HL-60/S4 treated with phorbol 12-myristate 13-acetate at 8.2 ng/mL for 4 days and 3 days (cell line): ENCODE measurements around the gene PXYLP1.

ENCODE experiments used
- in situ Hi-C: fragments of 300-500 bp; cut with MboI; formaldehyde crosslinking; loops from 2 replicates; pipeline ENCODE4 v1.15.0; 2022; ENCODE audit warnings: low sequenced_read_pairs

Gene PXYLP1

DNA sequence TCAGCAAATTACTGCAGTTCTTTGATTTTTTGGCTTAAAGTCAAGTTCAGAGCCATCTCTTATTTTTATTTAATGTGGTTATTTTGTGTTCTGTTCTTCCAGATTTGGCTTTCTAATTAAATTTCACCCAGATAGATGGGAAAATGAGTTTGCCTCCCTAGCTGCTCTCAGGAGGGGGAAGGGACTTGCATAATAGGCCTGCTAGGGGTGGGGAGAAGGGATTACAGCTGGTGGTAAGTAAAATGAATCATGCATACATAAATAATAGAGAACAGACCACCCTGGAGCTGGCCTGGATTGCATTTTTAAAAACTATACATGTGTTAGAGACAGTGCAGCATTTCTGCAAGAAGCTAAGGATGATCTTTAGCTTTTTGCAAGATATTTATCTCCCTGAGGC lies 3.9 kb upstream of the PXYLP1 start:
- in situ Hi-C loops: no loop called here

DNA sequence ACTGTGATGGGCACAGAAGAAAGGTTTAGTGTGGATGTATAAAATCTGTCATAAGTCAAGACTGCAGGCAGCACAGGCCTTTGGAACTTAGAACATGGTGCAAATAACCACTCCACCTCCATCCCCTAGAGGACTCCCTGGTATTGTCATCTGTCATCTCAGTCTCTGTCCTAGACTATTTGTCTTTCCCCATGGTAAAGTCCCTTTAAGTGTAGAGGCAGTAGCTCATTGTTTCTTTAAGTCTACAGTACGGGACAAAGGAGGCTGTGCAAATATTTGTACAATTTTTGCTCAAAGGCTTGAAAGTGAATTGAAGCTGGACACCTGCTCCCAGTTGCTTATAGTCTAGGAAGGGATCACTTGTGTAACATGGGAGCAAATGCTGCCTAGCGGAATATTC lies 3.2 kb upstream of the PXYLP1 start:
- in situ Hi-C loops: no loop called here

DNA sequence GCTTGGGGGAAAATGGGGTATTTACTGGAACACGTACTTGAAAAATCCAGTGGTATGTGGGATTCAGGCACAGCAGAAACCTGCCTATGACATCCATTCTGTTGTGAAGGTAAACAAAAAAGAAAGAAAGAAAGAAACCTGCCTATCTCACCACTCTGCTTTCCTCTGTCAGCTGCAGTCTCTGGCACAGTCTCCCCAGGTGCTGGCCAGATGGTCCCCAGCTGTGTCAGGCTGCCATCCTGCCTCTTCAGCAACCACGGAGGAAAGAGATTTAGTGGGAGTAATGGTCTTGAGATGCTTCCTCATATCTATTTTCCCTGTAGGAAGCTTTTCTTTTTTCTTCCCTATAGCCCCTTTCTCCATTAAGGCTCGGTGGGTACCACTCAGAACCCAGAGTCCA lies 2.5 kb upstream of the PXYLP1 start:
- in situ Hi-C loops: no loop called here

DNA sequence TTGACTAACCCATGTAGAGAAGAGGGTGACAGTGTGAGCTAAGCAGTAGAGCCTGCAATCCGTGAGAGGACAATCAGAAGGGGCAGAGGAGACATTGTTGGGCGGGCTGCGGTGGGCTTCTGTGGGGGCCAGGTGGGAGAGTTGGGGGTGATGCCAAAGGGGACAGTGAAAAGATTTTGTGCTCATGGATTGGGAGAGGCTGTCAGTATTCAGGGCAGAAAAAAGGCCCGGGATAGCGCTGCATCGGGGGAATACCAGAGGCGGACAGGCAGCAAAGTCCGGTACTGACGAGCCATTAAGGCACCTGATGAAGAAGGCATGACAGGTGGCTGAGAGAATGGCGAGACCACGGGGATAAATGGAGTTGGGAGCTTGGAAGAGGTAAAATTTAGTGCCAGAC lies 1.3 kb upstream of the PXYLP1 start:
- in situ Hi-C loops: no loop called here

DNA sequence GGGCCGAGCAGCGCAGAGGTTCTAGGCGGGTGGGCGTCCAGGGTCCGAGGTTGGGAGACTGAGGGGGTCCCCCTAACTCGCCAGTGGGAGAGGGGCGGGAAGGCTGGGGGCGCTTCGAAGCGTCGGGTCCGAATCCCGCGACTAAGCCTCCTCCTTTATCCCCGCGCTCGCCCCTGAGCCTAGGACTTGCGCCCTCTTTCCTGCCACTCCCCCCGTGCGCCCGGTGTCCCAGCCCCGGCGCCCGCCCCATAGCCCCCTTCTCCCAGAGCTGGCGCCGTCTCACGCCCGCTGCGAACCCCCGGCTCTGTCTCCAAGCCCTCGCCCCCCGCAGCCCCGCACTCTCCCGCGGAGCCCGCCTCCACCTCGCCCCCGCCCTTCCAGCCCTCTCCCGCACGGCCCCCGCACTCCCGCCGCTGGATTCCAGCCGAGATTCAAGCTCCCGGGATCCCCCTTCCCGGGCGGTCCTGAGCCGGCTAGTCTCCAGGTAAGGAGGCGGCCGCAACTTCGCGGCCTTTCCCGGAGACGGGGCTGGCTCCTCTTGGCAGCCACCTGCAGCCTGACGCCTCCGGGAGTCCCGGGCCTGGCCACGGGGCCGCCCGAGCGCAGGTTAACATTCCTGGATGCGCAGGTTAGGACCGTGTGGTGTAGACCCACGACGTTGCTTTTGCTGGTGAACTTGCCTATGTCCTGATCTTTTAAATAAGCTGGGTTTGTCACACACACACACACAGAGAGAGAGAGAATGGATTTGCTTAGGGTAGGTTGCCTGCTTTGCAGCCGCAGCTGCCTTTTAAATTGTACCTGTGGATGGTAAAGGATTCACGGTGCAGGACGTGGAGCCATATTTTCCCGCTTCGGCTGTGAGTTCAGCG lies 563 bp downstream of the PXYLP1 start:
- in situ Hi-C loops: no loop called here

DNA sequence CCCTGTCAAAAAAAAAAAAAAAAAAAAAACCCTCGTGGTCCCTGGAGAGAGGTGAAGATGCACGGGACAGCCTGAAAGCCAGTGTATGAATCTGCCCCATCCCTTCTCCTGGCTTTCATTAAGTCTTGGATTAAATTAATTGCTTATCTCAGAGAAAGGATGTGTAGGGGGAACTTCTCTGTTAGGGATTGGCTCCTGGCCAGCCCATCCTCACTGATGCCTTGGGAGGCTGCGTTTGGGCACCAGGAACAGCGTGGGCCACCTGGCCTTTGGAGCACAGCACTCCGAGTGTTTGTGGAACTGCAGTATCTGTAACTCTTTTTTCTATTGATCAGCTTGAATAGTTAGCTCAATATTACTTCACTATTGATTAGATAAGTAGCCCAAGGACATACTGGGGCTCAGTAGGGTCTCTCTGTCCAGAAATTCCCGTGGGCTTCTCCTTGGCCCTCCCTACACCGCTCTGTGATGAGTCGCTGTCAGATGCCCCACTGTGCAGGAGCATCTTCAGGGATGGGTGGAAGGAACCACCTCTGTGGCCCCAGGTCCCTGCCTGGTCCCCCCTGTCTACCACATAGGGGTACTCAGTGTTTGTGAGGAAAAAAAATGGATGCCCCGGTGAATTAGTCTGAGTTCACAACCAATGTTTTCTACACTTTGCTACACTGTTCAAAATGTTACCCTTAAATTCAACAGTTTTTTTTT lies 2.0 kb downstream of the PXYLP1 start:
- in situ Hi-C loops: no loop called here

DNA sequence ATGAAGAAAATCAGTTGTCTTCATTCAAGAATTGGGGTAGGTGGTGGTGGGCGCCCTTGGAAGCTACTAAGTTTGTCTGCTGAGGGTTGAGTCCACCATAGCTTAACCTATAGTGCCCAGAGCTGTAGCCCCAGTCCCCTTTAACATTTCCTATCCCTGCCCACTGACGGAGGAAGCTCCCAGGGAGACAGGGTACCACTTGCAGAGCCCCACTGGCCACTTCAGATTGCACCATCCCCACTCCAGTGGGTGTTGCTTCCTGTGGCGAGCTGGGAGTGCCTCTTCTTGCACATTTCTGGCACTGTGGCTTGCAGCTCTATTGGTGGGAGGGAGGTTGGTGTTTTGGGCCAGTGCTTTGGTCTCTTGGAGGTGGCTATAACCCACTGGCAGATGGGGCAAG lies 2.7 kb downstream of the PXYLP1 start:
- in situ Hi-C loops: no loop called here

DNA sequence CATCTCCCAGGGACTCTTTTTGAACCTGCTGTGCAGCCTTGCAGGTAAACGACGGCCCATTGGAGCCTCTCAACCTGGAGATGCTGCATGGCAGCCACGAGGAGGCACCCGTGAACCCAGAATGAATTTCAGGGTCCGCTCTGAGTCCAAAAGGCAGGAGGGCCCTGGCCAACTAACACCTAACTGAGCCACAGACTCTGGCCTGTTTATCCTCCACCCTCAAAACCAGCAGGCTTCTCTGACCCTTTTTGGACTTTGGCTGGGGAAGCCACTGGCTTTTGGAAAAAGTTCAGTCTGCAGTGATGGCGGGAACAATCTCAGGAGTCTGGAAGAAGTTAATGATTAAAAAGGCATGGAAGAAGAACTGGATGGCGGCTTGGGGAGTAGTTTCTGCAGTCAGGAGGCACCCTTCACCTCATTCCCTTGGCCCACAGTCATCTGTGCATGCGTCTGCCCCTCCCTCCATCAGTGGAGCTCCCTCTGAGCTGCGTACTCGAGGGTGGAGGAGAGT lies 4.1 kb downstream of the PXYLP1 start:
- in situ Hi-C loops: no loop called here

DNA sequence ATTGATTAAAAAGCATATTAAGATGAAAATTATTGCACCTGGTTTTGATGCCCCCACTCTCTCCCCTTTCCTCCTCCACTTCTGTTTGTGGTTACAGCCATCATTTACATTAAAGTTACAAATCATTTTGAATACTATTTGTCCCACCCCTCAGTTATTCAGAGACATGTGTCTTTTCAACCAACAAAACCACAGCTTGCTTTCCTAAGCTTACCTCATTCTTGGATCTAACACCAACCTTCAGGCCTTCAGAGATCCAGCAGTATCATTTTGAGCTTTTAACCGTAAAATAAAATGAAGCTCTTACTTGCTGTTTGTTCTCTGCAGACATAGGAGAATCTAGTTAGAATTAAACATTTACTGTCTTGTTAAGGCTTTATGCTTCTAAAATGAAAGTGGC lies 4.7 kb downstream of the PXYLP1 start:
- in situ Hi-C loops: no loop called here

DNA sequence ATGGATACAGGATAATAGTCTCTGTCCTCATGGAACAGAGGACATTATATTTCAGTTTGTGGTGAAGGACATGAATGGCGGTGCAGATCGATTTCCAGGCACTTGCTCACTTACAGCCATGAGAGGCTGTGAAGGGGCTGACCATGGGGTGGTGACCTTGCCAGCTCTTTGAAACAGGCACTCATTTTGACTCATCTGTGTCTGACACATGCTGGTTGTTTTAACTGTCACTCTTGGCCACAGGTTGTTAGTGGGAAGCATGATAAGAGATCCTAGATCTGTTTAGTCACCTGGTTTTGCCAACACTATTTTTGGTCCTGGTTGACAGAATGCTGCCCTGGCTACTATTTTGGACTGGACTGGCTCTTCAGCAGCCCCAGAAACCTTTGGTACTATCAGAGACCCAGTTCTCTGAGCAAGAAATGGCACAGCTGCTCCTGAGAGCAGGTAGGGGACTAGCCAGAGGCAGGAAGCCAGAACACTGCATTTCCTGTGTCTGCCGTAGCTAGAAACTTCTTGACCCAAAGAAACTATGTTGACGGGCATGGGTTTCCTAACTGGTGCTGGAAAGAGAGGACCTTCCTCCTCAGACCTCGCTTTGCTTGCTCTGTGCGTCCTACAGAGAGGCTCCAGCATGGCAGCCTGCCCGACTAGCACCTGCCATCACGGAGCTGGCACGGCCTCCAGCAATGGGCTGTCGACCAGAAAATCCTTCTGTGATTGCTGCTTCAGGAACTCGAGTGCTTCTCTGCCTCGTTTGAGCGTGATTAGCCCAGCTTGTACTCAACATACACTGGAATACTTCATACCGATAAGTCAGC lies 6.3 kb downstream of the PXYLP1 start:
- in situ Hi-C loops: no loop called here

DNA sequence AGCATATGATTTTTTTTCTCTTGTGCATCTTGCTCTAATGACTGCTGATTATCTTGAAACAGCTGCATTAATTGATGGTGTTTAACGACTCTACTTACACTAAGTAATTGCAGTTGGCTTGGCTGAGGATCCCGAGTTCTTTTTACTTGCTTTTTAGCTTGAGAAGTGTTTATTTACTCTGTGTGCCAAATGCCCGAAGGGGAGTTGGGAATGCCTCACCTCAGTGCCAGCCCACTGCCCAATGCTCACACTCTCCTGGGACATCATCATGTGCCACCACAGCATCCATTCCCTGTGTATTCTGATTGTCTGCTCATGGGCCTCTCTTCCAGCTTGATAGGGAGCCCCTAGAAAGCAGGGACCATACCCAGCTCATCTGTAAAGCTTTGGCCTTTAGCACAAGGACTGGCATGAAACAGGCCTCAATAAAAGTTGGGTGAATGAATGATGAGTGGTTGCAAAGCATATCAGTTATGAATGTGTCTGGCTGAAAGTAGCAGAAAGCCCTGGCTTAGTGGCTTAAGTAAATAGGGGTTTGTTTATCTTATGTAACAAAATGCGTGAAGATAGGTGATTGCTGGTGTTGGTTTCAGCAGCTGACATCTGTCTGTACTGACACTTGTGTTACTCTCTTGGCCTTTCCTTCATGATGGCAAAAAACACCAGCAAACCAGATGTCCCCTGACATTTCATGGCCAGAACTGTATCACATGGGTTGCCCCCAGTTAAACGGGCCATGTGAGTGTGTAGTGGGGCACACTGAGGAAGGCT lies 8.1 kb downstream of the PXYLP1 start:
- in situ Hi-C loops: no loop called here

DNA sequence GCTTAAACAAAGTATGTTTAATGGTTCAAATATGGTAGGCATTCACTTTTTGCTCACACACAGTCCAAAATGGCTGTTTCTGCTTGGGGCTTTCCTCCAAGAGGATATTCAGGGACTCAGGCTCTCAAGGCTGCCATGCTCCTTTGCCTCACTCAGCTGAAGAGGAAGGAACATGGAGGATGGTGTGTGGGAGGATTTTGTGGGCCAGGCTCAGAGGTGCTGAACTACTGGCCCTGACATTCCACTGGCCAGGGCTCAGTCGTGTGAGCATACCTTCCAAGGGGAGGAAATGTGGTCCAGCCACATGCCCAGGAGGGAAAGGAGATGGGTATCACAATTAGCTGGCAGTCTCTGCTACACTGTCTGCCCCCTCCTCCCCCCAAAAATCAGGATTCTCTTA lies 8.7 kb downstream of the PXYLP1 start:
- in situ Hi-C loops: no loop called here

DNA sequence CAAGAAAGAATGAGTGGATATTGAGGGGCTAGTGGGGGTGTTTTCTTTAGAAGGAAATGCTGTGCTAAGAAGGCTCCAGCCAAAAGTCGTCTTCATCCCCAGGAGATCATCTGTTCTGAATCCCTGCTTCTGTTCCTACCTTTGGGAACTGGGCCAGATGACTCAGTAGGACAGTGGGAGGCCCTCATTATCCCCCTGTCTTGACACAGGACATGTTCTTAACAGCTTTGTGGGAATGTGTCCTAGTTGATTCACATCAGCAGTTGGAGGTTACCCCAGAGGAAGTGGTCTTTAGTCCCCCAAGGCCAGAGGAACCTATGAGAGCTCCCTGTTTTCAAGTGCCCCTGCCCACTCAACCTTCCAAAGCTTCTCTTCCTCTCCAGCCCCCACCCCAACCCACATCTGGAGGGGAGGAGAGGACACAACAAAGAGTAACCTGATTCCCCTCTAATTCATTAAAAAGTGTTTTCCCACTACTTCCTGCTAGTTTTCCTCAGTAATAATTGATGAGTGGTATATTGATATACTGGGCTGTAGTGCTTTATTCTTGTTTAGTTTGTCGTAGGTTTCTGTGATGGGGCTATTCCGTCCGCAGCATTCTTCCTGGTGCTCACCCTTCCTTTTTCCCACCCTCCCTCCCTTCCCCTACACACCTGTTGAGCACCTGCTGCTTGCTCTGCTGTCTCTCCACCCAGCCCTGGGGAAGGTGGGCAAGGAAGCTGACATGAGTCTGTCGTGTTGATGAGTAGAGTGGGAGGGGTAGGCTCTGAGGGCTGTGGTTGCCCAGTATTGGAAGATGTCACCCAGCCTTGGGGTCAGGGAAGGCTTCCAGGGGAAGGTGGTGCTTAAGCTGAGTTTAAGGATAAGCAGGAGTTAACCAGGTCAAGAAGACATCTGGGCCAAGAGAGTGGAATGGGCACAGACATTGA lies 9.3 kb downstream of the PXYLP1 start:
- in situ Hi-C loops: no loop called here

DNA sequence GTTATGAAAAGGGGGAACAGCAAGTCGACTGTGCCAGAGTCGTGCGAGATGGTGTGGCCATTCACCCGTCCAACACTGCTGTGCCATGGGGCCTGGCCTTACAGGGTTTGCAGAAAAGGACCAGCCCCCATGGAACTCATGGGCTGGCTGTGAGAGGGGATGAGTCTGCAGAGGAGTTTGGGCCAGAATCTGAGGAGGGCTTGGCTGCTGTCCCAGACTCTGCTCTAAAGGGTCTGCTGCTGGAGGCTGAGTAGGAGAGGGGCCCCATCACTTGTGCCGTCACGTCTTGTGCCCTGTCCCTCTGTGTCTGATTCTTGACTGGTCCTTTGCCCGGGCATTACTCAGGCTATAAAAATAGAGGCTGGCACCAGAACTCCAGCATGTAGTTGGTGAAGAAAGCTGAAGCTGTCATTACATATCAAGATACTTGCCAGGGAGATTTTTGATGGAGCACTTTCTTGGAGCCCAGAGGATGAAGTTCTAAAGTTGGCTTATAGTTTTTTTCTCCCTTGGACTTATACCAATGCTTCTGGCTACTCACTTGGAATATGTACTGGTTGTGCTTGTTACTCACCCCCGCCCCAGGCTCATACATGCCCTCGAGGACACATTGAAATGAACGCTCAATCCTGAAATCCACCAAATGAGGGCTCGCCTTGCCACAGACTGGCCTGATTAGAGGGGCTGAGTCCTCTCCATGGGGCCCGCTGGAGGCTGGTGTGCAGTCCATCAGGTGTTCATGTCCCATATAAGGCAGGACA lies 10.2 kb downstream of the PXYLP1 start:
- in situ Hi-C loops: no loop called here

DNA sequence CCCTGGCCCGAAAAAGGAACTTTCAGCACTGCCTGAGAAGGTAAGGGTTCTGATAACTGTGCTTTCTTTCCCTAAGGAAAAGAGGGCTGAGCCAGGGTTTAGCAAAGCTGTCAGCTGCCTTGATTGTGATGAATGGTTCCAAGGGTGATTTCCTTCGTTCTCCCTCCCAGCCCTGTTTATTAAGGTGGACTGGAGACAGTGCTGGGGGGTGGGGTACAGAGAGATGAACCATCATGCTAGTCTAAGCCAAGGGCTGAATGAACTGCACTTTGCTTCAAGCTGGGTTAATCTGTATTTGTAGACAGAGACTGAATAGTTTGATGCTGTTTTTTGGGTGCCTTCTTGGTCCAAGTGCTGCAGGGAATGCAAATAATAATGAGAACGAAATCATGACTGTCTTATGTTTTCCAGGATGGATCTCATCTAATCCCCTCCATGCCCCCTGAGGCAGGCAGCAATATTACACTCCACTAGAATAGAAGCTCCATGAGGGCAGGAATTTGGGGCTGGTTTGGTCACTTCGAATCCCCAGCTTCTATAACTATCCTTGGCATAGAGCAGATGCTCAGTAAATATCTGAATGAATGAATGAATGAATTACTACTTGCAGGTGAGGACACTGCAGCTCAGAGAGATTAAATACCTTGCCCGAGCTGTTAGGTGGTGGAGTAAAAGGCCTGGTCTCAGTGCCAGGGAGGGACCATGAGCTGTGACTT lies 10.9 kb downstream of the PXYLP1 start:
- in situ Hi-C loops: no loop called here

DNA sequence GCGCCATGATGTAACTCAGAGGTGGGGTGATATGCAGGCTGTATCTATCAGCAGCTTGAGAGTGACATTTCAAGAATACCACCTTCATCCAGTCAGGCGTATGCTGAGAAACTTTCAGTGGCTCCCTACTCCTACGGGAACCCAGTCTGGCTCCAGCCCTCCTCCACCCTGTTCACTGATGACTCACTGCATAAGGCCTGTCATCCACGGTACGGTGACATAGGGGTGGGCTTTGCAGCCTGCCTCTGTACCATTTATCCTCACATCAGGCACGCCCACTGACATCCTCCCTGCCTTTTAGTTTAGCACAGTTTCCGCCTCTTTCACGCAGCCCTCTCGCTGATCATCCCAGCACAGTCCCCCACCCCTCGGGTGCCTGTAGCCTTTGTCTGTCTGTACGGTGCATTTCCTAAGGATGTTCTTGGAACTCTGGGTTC lies 11.7 kb downstream of the PXYLP1 start:
- in situ Hi-C loops: no loop called here

DNA sequence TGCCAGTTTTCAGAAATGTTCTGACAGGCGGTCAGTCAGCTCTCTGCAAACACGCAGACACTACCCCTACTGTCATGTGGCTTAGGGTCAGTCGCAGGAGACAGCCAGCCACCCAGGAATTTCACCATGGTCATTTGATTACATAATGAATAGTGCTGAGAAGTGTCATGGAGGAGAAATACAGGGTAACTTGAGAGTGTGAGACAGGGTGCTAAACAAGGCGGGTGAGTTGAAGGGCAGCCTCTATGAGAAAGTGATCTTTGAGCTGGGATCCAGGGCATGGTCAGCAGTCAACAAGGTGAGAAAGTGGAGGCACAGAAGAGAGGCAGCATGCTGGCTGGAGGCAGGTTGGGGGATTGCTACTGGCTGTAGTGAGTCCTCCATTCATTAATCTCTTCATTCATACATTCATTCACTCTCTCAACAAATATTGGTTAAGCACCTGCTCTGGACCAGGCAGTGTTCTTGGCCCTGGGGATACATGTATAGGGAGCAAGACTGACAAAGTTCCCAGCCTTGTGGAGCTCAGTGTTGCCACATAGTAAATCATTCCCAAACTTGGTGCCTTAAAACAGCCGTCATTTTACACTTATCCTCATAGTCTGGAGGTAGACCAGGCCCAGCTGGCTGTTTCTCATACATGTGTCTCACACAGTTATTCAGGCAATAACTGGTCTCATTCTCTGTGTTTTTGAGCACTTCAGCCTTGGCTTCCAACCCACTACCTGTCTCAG lies 14.8 kb downstream of the PXYLP1 start:
- in situ Hi-C loops: no loop called here

DNA sequence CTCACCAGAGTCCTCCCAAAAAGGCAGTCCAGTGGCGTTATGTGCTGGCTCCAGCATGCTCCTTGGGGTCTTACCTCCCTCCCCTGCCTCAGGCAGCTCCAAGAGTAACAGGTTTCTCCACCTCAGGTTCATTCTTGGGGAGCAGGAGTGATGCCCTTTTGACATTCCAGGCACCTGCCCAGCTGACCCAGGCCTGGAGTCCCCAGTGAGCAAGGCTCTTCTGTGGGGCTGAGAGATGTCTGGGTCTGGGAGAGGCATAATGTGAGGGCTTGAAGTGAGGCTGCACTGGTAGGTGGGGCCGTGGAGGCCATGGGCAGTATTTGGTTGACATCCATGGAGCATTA lies 15.3 kb downstream of the PXYLP1 start:
- in situ Hi-C loops: no loop called here
